Dendritic cell treated with granulocyte-macrophage colony-stimulating factor and Interleukin-4, amounts not matched to agents 40 ng/mL and 50 ng/mL, for 4 days (primary cell): ENCODE data around the gene MAP2K3.

Experiments used
- H3K27ac Mint-ChIP-seq: one replicate; pipeline ENCODE4 v1.8.0; 2022; ENCODE audit warnings: mild to moderate bottlenecking, mixed read lengths
- H3K27me3 Mint-ChIP-seq: one replicate; pipeline ENCODE4 v1.8.0; 2022; ENCODE audit warnings: mild to moderate bottlenecking, mixed read lengths
- H3K36me3 Mint-ChIP-seq: one replicate; pipeline ENCODE4 v1.8.0; 2022; ENCODE audit warnings: low read depth, mixed read lengths
- H3K4me1 Mint-ChIP-seq: one replicate; pipeline ENCODE4 v1.8.0; 2022; ENCODE audit warnings: low read depth, mixed read lengths
- H3K4me3 Mint-ChIP-seq: one replicate; pipeline ENCODE4 v1.8.0; 2022; ENCODE audit warnings: mild to moderate bottlenecking, moderate library complexity, mixed read lengths
- H3K9me3 Mint-ChIP-seq: one replicate; pipeline ENCODE4 v1.8.0; 2022; ENCODE audit warnings: mixed read lengths
- intact Hi-C: fragments of 100-400 bp; cut with micrococcal nuclease; formaldehyde crosslinking; loops from one replicate; pipeline ENCODE4 v1.15.0; 2022

Gene MAP2K3

GRCh38 chr17:21283482-21284318 lies 811 bp upstream of the MAP2K3 start:
- Mint-ChIP-seq H3K27me3 (peaks cover 2% of the 10 kb centered on the region), H3K4me1 (peaks cover 81% of the 10 kb centered on the region), H3K9me3 (no peaks in the 10 kb centered on the region), H3K27ac (peak overlapping the region; percentile 98), H3K36me3 (peaks cover 28% of the 10 kb centered on the region), H3K4me3 (peak overlapping the region; percentile 91)
- intact Hi-C loops, result loop anchor here (2.0 to 5.0 kb wide), 3 partner anchors 39 to 169 kb away; partner anchors contain the start of gene DHRS7B

- Mint-ChIP-seq H3K4me1 (peaks cover 83% of the 10 kb centered on the region), H3K9me3 (no peaks in the 10 kb centered on the region), H3K4me3 (peak overlapping the region; percentile 91), H3K36me3 (peaks cover 35% of the 10 kb centered on the region), H3K27me3 (peaks cover 4% of the 10 kb centered on the region), H3K27ac (peak overlapping the region; percentile 98)
- intact Hi-C loops, result loop anchor here (2.0 to 5.0 kb wide), 3 partner anchors 73 to 167 kb away; partner anchors contain the start of genes DHRS7B and TMEM11
Observed at GRCh38 chr17:21285164-21286065, 904 bp downstream of the MAP2K3 start.

GRCh38 chr17:21286066-21286770 lies 1.7 kb downstream of the MAP2K3 start:
- peak overlapping the region; percentile 98 for H3K27ac Mint-ChIP-seq
- H3K4me3 Mint-ChIP-seq, result peak overlapping the region; percentile 91
- peaks cover 36% of the 10 kb centered on the region for H3K36me3 Mint-ChIP-seq
- intact Hi-C loops, result loop anchor here (5.0 kb wide), 1 partner anchor 74 kb away; the partner anchor contains the start of gene TMEM11
- H3K9me3 Mint-ChIP-seq, result no peaks in the 10 kb centered on the region
- peaks cover 79% of the 10 kb centered on the region for H3K4me1 Mint-ChIP-seq
- H3K27me3 Mint-ChIP-seq, result peaks cover 8% of the 10 kb centered on the region

- Mint-ChIP-seq H3K27me3 (peaks cover 8% of the 10 kb centered on the region), H3K9me3 (no peaks in the 10 kb centered on the region), H3K4me3 (peak overlapping the region; percentile 91), H3K36me3 (peaks cover 44% of the 10 kb centered on the region), H3K27ac (peak overlapping the region; percentile 98), H3K4me1 (peaks cover 70% of the 10 kb centered on the region)
- intact Hi-C loops, result loop anchor here (5.0 kb wide), 1 partner anchor 75 kb away; the partner anchor contains the start of gene TMEM11
Observed at GRCh38 chr17:21286909-21287702, 2.6 kb downstream of the MAP2K3 start.

- peaks cover 63% of the 10 kb centered on the region for H3K4me1 Mint-ChIP-seq
- H3K9me3 Mint-ChIP-seq, result no peaks in the 10 kb centered on the region
- H3K27me3 Mint-ChIP-seq, result peaks cover 8% of the 10 kb centered on the region
- peaks cover 51% of the 10 kb centered on the region for H3K36me3 Mint-ChIP-seq
- intact Hi-C loops, result loop anchor here (5.0 kb wide), 1 partner anchor 76 kb away; the partner anchor contains the start of gene TMEM11
- peak overlapping the region; percentile 91 for H3K4me3 Mint-ChIP-seq
- peak overlapping the region; percentile 98 for H3K27ac Mint-ChIP-seq
Observed at GRCh38 chr17:21287703-21288449, 3.4 kb downstream of the MAP2K3 start.

- peaks cover 57% of the 10 kb centered on the region for H3K4me1 Mint-ChIP-seq
- intact Hi-C loops, result loop anchor here (5.0 kb wide), 1 partner anchor 76 kb away; the partner anchor contains the start of gene TMEM11
- H3K9me3 Mint-ChIP-seq, result no peaks in the 10 kb centered on the region
- H3K27me3 Mint-ChIP-seq, result peaks cover 6% of the 10 kb centered on the region
- peak overlapping the region; percentile 98 for H3K27ac Mint-ChIP-seq
- H3K36me3 Mint-ChIP-seq, result peaks cover 57% of the 10 kb centered on the region
- peak overlapping the region; percentile 91 for H3K4me3 Mint-ChIP-seq
Observed at GRCh38 chr17:21288571-21289017, 4.1 kb downstream of the MAP2K3 start.

GRCh38 chr17:21289175-21289901 lies 4.8 kb downstream of the MAP2K3 start:
- Mint-ChIP-seq H3K4me3 (no peak overlapping the region), H3K27ac (peak overlapping the region; percentile 98), H3K4me1 (peaks cover 57% of the 10 kb centered on the region), H3K9me3 (no peaks in the 10 kb centered on the region), H3K27me3 (peaks cover 6% of the 10 kb centered on the region), H3K36me3 (peaks cover 62% of the 10 kb centered on the region)
- intact Hi-C loops, result loop anchor here (5.0 kb wide), 1 partner anchor 77 kb away; the partner anchor contains the start of gene TMEM11

- peaks cover 6% of the 10 kb centered on the region for H3K27me3 Mint-ChIP-seq
- peaks cover 63% of the 10 kb centered on the region for H3K4me1 Mint-ChIP-seq
- H3K9me3 Mint-ChIP-seq, result no peaks in the 10 kb centered on the region
- H3K27ac Mint-ChIP-seq, result peak overlapping the region; percentile 98
- peaks cover 59% of the 10 kb centered on the region for H3K36me3 Mint-ChIP-seq
- no peak overlapping the region for H3K4me3 Mint-ChIP-seq
- intact Hi-C loops, result loop anchor here (5.0 kb wide), 1 partner anchor 78 kb away; the partner anchor contains the start of gene TMEM11
Observed at GRCh38 chr17:21289902-21290571, 5.5 kb downstream of the MAP2K3 start.

GRCh38 chr17:21291357-21291756 lies 6.8 kb downstream of the MAP2K3 start:
- intact Hi-C loops, result no loop called here
- H3K36me3 Mint-ChIP-seq, result peaks cover 51% of the 10 kb centered on the region
- H3K27me3 Mint-ChIP-seq, result peaks cover 6% of the 10 kb centered on the region
- H3K9me3 Mint-ChIP-seq, result no peaks in the 10 kb centered on the region
- H3K4me1 Mint-ChIP-seq, result peaks cover 51% of the 10 kb centered on the region
- no peak overlapping the region for H3K4me3 Mint-ChIP-seq
- no peak overlapping the region for H3K27ac Mint-ChIP-seq

GRCh38 chr17:21291862-21292261 lies 7.4 kb downstream of the MAP2K3 start:
- H3K27ac Mint-ChIP-seq, result peak overlapping the region; percentile 10
- no peak overlapping the region for H3K4me3 Mint-ChIP-seq
- intact Hi-C loops, result no loop called here
- H3K9me3 Mint-ChIP-seq, result no peaks in the 10 kb centered on the region
- H3K27me3 Mint-ChIP-seq, result peaks cover 6% of the 10 kb centered on the region
- peaks cover 46% of the 10 kb centered on the region for H3K4me1 Mint-ChIP-seq
- peaks cover 47% of the 10 kb centered on the region for H3K36me3 Mint-ChIP-seq
